GM12891 (cell line): ENCODE data around the gene CTTN.
"Not testable (repeated sequence)": the region's sequence is repeated elsewhere in the genome, so short reads cannot be mapped to it uniquely, and the experiment has no call there.

Source experiments
- DNase-seq: peaks from one replicate; pipeline ENCODE4 v3.0.0; 2011; ENCODE audit warnings: low spot score; ENCODE audit not compliant: insufficient read length
- FAIRE-seq: peaks from 2 replicates; lab custom pipeline; 2011; peaks lifted over from hg19 to GRCh38; lab: Jason Lieb, UNC
- PAX5 ChIP-seq: IDR thresholded peaks from 2 replicates; pipeline ENCODE4 v1.6.1; 2011; ENCODE audit warnings: low read length, moderate library complexity, mild to moderate bottlenecking; ENCODE audit not compliant: insufficient read depth, severe bottlenecking
- POLR2A ChIP-seq: IDR thresholded peaks from 2 replicates; pipeline ENCODE4 v1.6.1; 2011; ENCODE audit warnings: low read depth, low read length, control low read depth
- POLR2AphosphoS5 ChIP-seq: IDR thresholded peaks from 2 replicates; pipeline ENCODE4 v1.6.1; 2011; ENCODE audit warnings: low read depth, low read length, control low read depth
- POU2F2 ChIP-seq: IDR thresholded peaks from 2 replicates; pipeline ENCODE4 v1.6.1; 2011; ENCODE audit warnings: low read depth, mild to moderate bottlenecking, control low read depth, low read length, moderate library complexity
- SPI1 ChIP-seq: IDR thresholded peaks from 2 replicates; pipeline ENCODE4 v1.6.1; 2011; ENCODE audit warnings: low read depth, low read length, control low read depth
- TAF1 ChIP-seq: IDR thresholded peaks from 2 replicates; pipeline ENCODE4 v1.6.1; 2011; ENCODE audit warnings: low read depth, low read length, control low read depth

Gene CTTN

GRCh38 chr11:70407814-70408213 lies 9.5 kb downstream of the CTTN start:
- DNase-seq = no peak
- TF ChIP-seq POLR2A (no peak), PAX5 (no peak), TAF1 (no peak), POU2F2 (no peak), POLR2AphosphoS5 (no peak), SPI1 (no peak)
- FAIRE-seq = no peak

GRCh38 chr11:70408326-70408725 lies 10.0 kb downstream of the CTTN start:
- FAIRE-seq, DNase-seq: not testable (repeated sequence)

GRCh38 chr11:70409437-70409836 lies 11.1 kb downstream of the CTTN start:
- DNase-seq (no peak), FAIRE-seq (no peak)
- TF ChIP-seq POLR2A = no peak
- TF ChIP-seq POU2F2 = no peak
- TF ChIP-seq SPI1 = no peak
- no peak for TF ChIP-seq PAX5
- TF ChIP-seq POLR2AphosphoS5 = no peak
- no peak for TF ChIP-seq TAF1

GRCh38 chr11:70409871-70410270 lies 11.5 kb downstream of the CTTN start:
- FAIRE-seq (no peak), DNase-seq (no peak)
- TF ChIP-seq SPI1 = no peak
- TF ChIP-seq POLR2A = no peak
- TF ChIP-seq POLR2AphosphoS5 = no peak
- no peak for TF ChIP-seq POU2F2
- TF ChIP-seq TAF1 = no peak
- no peak for TF ChIP-seq PAX5

- FAIRE-seq (no peak), DNase-seq (no peak)
- TF ChIP-seq POU2F2 (no peak), PAX5 (no peak), TAF1 (no peak), SPI1 (no peak), POLR2A (no peak), POLR2AphosphoS5 (no peak)
These were observed 12.2 kb downstream of the CTTN start for GRCh38 chr11:70410276-70411205.

- TF ChIP-seq POLR2AphosphoS5 (no peak), POU2F2 (no peak), TAF1 (no peak), POLR2A (no peak), SPI1 (no peak), PAX5 (no peak)
- DNase-seq (no peak), FAIRE-seq (no peak)
These were observed 13.6 kb downstream of the CTTN start for GRCh38 chr11:70411713-70412452.

- FAIRE-seq = no peak
- DNase-seq = no peak
- TF ChIP-seq POLR2AphosphoS5 (no peak), POLR2A (no peak), PAX5 (no peak), POU2F2 (no peak)
These were observed 14.8 kb downstream of the CTTN start for GRCh38 chr11:70413151-70413550.

GRCh38 chr11:70414341-70415100 lies 16.2 kb downstream of the CTTN start:
- no peak for TF ChIP-seq TAF1
- TF ChIP-seq SPI1 = no peak
- TF ChIP-seq POU2F2 = no peak
- TF ChIP-seq PAX5 = no peak
- no peak for TF ChIP-seq POLR2A
- no peak for TF ChIP-seq POLR2AphosphoS5
- DNase-seq = no peak
- FAIRE-seq = no peak

GRCh38 chr11:70415191-70415590 lies 16.9 kb downstream of the CTTN start:
- DNase-seq (no peak), FAIRE-seq (no peak)
- TF ChIP-seq POLR2A (no peak), PAX5 (no peak), POLR2AphosphoS5 (no peak), POU2F2 (no peak), SPI1 (no peak), TAF1 (no peak)
